GM23338 (cell line): ENCODE measurements around the gene HAO1. TPM values are rescaled to one million over a fixed set of nuclear protein-coding genes. Genes with fewer than 3 reads are reported as not detected.

Experiments
- ATAC-seq: fragments of 200-7000 bp; cut with Tn5 transposase; 3 replicates; pipeline ENCODE4 v1.9.1; 2020
- DNase-seq: peaks from one replicate; pipeline ENCODE4 v3.0.0-alpha.2; 2015; ENCODE audit warnings: low spot score
- H2AFZ ChIP-seq: fragments of 200-600 bp; sonication (generic); 2 replicates; pipeline ENCODE4 v1.8.0; 2016; ENCODE audit warnings: antibody characterized with exemption, mild to moderate bottlenecking, moderate library complexity
- H3F3A ChIP-seq: fragments of 200-600 bp; sonication (generic); replicated peaks from 2 replicates; pipeline ENCODE4 v1.8.0; 2017; ENCODE audit warnings: antibody characterized with exemption, mixed run types, low read depth
- H3K27ac ChIP-seq: fragments of 200-600 bp; sonication (generic); 2 replicates; pipeline ENCODE4 v1.6.1; 2016; ENCODE audit warnings: low read depth
- H3K27me3 ChIP-seq: fragments of 200-600 bp; sonication (generic); 2 replicates; pipeline ENCODE4 v1.8.0; 2016; ENCODE audit warnings: mild to moderate bottlenecking, mixed run types, moderate library complexity; ENCODE audit not compliant: insufficient read depth
- H3K36me3 ChIP-seq: fragments of 200-600 bp; sonication (generic); 2 replicates; pipeline ENCODE4 v1.8.0; 2016; ENCODE audit warnings: mild to moderate bottlenecking; ENCODE audit not compliant: insufficient read depth
- H3K4me1 ChIP-seq: fragments of 200-600 bp; sonication (generic); 2 replicates; pipeline ENCODE4 v1.8.0; 2016; ENCODE audit warnings: mild to moderate bottlenecking, moderate library complexity; ENCODE audit not compliant: insufficient read depth
- H3K4me2 ChIP-seq: fragments of 200-600 bp; sonication (generic); 2 replicates; pipeline ENCODE4 v1.7.1; 2017; ENCODE audit warnings: mixed run types
- H3K4me3 ChIP-seq: fragments of 200-600 bp; sonication (generic); 2 replicates; pipeline ENCODE4 v1.6.1; 2016; ENCODE audit warnings: mixed run types
- H3K79me2 ChIP-seq: fragments of 200-600 bp; sonication (generic); replicated peaks from 2 replicates; pipeline ENCODE4 v1.8.0; 2017; ENCODE audit warnings: mild to moderate bottlenecking; ENCODE audit not compliant: insufficient read depth
- H3K9me2 ChIP-seq: fragments of 200-600 bp; sonication (generic); 2 replicates; pipeline ENCODE4 v1.8.0; 2017; ENCODE audit not compliant: insufficient read depth
- H4K20me1 ChIP-seq: fragments of 200-600 bp; sonication (generic); replicated peaks from 2 replicates; pipeline ENCODE4 v1.8.0; 2017; ENCODE audit warnings: mild to moderate bottlenecking; ENCODE audit not compliant: insufficient read depth
- H3K27ac Mint-ChIP-seq: 2 replicates; pipeline ENCODE4 v1.8.0; 2020; ENCODE audit warnings: inconsistent platforms, mild to moderate bottlenecking, moderate library complexity, mixed read lengths
- H3K27me3 Mint-ChIP-seq: 3 replicates; pipeline ENCODE4 v1.8.0; 2022; ENCODE audit warnings: low read depth, mild to moderate bottlenecking, moderate library complexity, mixed read lengths, inconsistent platforms; ENCODE audit not compliant: insufficient read depth, poor library complexity
- H3K36me3 Mint-ChIP-seq: 3 replicates; pipeline ENCODE4 v1.8.0; 2021; ENCODE audit warnings: low read depth, mild to moderate bottlenecking, inconsistent platforms, moderate library complexity, mixed read lengths
- H3K4me1 Mint-ChIP-seq: 3 replicates; pipeline ENCODE4 v1.8.0; 2020; ENCODE audit warnings: mild to moderate bottlenecking, inconsistent platforms, mixed read lengths
- H3K4me3 Mint-ChIP-seq: 3 replicates; pipeline ENCODE4 v1.8.0; 2021; ENCODE audit warnings: moderate library complexity, mild to moderate bottlenecking, inconsistent platforms, mixed read lengths
- H3K9me3 Mint-ChIP-seq: 3 replicates; pipeline ENCODE4 v1.8.0; 2020; ENCODE audit warnings: moderate library complexity, mild to moderate bottlenecking, inconsistent platforms, mixed read lengths
- CREB1 ChIP-seq: fragments of 250-450 bp; sonication (Bioruptor Pico); IDR thresholded peaks from 2 replicates; pipeline ENCODE4 v1.5.0; 2020; ENCODE audit warnings: low read depth, mild to moderate bottlenecking, moderate library complexity
- CTCF ChIP-seq, 2 experiments: fragments of 200-600 bp in 1 of 2; sonication (generic) in 1 of 2; conservative IDR thresholded peaks; 2 replicates each; pipeline versions ENCODE4 v1.5.1 to v1.6.1; 2016 to 2017; ENCODE audit warnings: antibody characterized with exemption in 2 of 2, low read depth in 2 of 2, mild to moderate bottlenecking in 2 of 2, moderate library complexity in 1 of 2
- ETS1 ChIP-seq: IDR thresholded peaks from 2 replicates; pipeline ENCODE4 v1.6.1; 2016; ENCODE audit warnings: antibody characterized with exemption
- JUNB ChIP-seq: IDR thresholded peaks from one replicate; pipeline ENCODE4 v1.6.1; 2016; ENCODE audit warnings: antibody characterized with exemption; ENCODE audit not compliant: unreplicated experiment
- STAT1 ChIP-seq: IDR thresholded peaks from one replicate; pipeline ENCODE4 v1.6.1; 2016; ENCODE audit warnings: antibody characterized with exemption; ENCODE audit not compliant: unreplicated experiment
- ZNF114 ChIP-seq: fragments of 250-450 bp; sonication (Bioruptor Pico); IDR thresholded peaks from 2 replicates; pipeline ENCODE4 v1.5.0; 2020; ENCODE audit warnings: mild to moderate bottlenecking, moderate library complexity
- ZNF331 ChIP-seq: fragments of 250-450 bp; sonication (Bioruptor Pico); IDR thresholded peaks from 2 replicates; pipeline ENCODE4 v1.5.0; 2020; ENCODE audit warnings: low read depth, mild to moderate bottlenecking, moderate library complexity
- ZNF462 ChIP-seq: fragments of 250-450 bp; sonication (Bioruptor Pico); IDR thresholded peaks from 2 replicates; pipeline ENCODE4 v1.5.0; 2020; ENCODE audit warnings: mild to moderate bottlenecking, moderate library complexity
- polyA plus RNA-seq: library from polyadenylated mRNA; unstranded; fragments of >200 nt; fragmentation: Nextera tagmentation; extraction: Ambion mirVana; gene quantifications from 2 replicates; pipeline ENCODE4 v1.2.1, GENCODE V29; 2016
- total RNA-seq: library from RNA; depleted of rRNA; stranded (reverse); fragments of >200 nt; shearing (Covaris generic); gene quantifications from 2 replicates; pipeline ENCODE4 v1.2.3, GENCODE V29; 2014

Gene HAO1
- total and polyA plus RNA-seq, 2 experiments from 2014 or later = not detected

GRCh38 chr20:7856756-7857155 lies 83.5 kb downstream of the HAO1 start (continued):
- TF ChIP-seq ZNF462 = no peak
- TF ChIP-seq CTCF (conservative IDR thresholded peaks at IDR 0.05; ENCODE audit: low read depth in 2 of 2) = no peak
- no peak for TF ChIP-seq ZNF114
- TF ChIP-seq JUNB = no peak
- TF ChIP-seq ETS1 = no peak
- no peak for TF ChIP-seq STAT1
- no peak for TF ChIP-seq CREB1

GRCh38 chr20:7855545-7855944 lies 84.7 kb downstream of the HAO1 start:
- H2AFZ ChIP-seq = no peak overlapping the region
- no peak for DNase-seq
- H4K20me1 ChIP-seq = no peaks in the 10 kb centered on the region
- no peaks in the 10 kb centered on the region for H3K79me2 ChIP-seq
- H3K27me3 ChIP-seq = no peaks in the 10 kb centered on the region
- no peak for ATAC-seq
- H3K9me2 ChIP-seq = no peaks in the 10 kb centered on the region
- H3K4me3 ChIP-seq = no peak overlapping the region
- Mint-ChIP-seq H3K27me3 (peaks cover 2% of the 10 kb centered on the region), H3K27ac (no peak overlapping the region), H3K4me1 (peaks cover 17% of the 10 kb centered on the region), H3K36me3 (no peaks in the 10 kb centered on the region), H3K4me3 (no peak overlapping the region), H3K9me3 (no peaks in the 10 kb centered on the region)
- no peak overlapping the region for H3K27ac ChIP-seq
- H3K36me3 ChIP-seq = no peaks in the 10 kb centered on the region
- H3K4me1 ChIP-seq = peaks cover 11% of the 10 kb centered on the region
- H3F3A ChIP-seq = no peaks in the 10 kb centered on the region
- H3K4me2 ChIP-seq = no peak overlapping the region
- TF ChIP-seq ZNF331 (no peak), ZNF462 (no peak)
